Keratinocyte (primary cell): ENCODE results near the gene FGF21. TPM values are rescaled to one million over a fixed set of nuclear protein-coding genes. Genes with fewer than 3 reads are reported as not detected.

Source experiments
- DNase-seq: peaks from one replicate; pipeline ENCODE4 v3.0.0-alpha.2; 2011; ENCODE audit warnings: low read depth, missing footprints, low spot score
- FAIRE-seq: peaks from 2 replicates; lab custom pipeline; 2011; peaks lifted over from hg19 to GRCh38; lab: Jason Lieb, UNC
- H2AFZ ChIP-seq: 2 replicates; pipeline ENCODE4 v1.6.0; 2012; ENCODE audit warnings: low read length, control low read depth, inconsistent platforms; ENCODE audit not compliant: control insufficient read depth
- H3K27ac ChIP-seq: 2 replicates; pipeline ENCODE4 v1.5.1; 2011; ENCODE audit warnings: low read length; ENCODE audit not compliant: control insufficient read depth, insufficient read depth
- H3K27me3 ChIP-seq: 3 replicates; pipeline ENCODE4 v1.6.0; 2011; ENCODE audit warnings: low read length; ENCODE audit not compliant: control insufficient read depth, insufficient read depth; ENCODE audit errors: extremely low read depth
- H3K36me3 ChIP-seq, 2 experiments: 2 replicates in 1 of 2; 3 replicates in 1 of 2; pipeline ENCODE4 v1.5.1; 2011; ENCODE audit warnings: low read length in 2 of 2, mild to moderate bottlenecking in 1 of 2; ENCODE audit not compliant: control insufficient read depth in 2 of 2, insufficient read depth in 2 of 2; ENCODE audit errors: extremely low read depth in 1 of 2
- H3K4me1 ChIP-seq: 3 replicates; pipeline ENCODE4 v1.5.1; 2011; ENCODE audit warnings: low read length; ENCODE audit not compliant: control insufficient read depth, insufficient read depth; ENCODE audit errors: extremely low read depth
- H3K4me2 ChIP-seq: 3 replicates; pipeline ENCODE4 v1.6.0; 2011; ENCODE audit warnings: low read depth, low read length; ENCODE audit not compliant: control insufficient read depth, insufficient read depth; ENCODE audit errors: extremely low read depth
- H3K4me3 ChIP-seq, 3 experiments: fragments of 200-600 bp in 1 of 3; sonication (generic) in 1 of 3; 2 replicates in 2 of 3; 3 replicates in 1 of 3; pipeline ENCODE4 v1.5.1; 2011 to 2016; ENCODE audit warnings: low read length in 3 of 3, mild to moderate bottlenecking in 3 of 3, control low read depth in 2 of 3, inconsistent platforms in 1 of 3, low read depth in 1 of 3, mixed read lengths in 1 of 3, mixed run types in 1 of 3, moderate library complexity in 1 of 3; ENCODE audit not compliant: control insufficient read depth in 2 of 3, insufficient read depth in 2 of 3; ENCODE audit errors: extremely low read depth in 1 of 3
- H3K79me2 ChIP-seq: 2 replicates; pipeline ENCODE4 v1.6.0; 2012; ENCODE audit warnings: low read length; ENCODE audit not compliant: control insufficient read depth, insufficient read depth
- H3K9ac ChIP-seq: 3 replicates; pipeline ENCODE4 v1.6.0; 2011; ENCODE audit warnings: low read length; ENCODE audit not compliant: control insufficient read depth, insufficient read depth; ENCODE audit errors: extremely low read depth
- H3K9me1 ChIP-seq: 3 replicates; pipeline ENCODE4 v1.6.0; 2011; ENCODE audit warnings: low read length; ENCODE audit not compliant: control insufficient read depth, insufficient read depth; ENCODE audit errors: extremely low read depth
- H3K9me3 ChIP-seq: 2 replicates; pipeline ENCODE4 v1.5.1; 2012; ENCODE audit warnings: low read depth, low read length; ENCODE audit not compliant: control insufficient read depth
- H4K20me1 ChIP-seq: 3 replicates; pipeline ENCODE4 v1.6.0; 2011; ENCODE audit warnings: low read length; ENCODE audit not compliant: control insufficient read depth, insufficient read depth; ENCODE audit errors: extremely low read depth
- CTCF ChIP-seq, 3 experiments: IDR thresholded peaks in 1 of 3; conservative IDR thresholded peaks in 1 of 3; optimal IDR thresholded peaks in 1 of 3; 2 replicates in 2 of 3; 3 replicates in 1 of 3; pipeline versions ENCODE3 to v1.5.1; 2011; ENCODE audit warnings: low read length in 3 of 3, mild to moderate bottlenecking in 3 of 3, moderate library complexity in 2 of 3, control low read depth in 1 of 3, inconsistent platforms in 1 of 3; ENCODE audit not compliant: insufficient read depth in 2 of 3; ENCODE audit errors: extremely low read depth in 1 of 3
- EZH2 ChIP-seq: IDR thresholded peaks from one replicate; pipeline ENCODE4 v1.6.1; 2012; ENCODE audit warnings: inconsistent platforms, mild to moderate bottlenecking, low read length, moderate library complexity
- dilution Hi-C: fragments of 300-500 bp; cut with MboI; formaldehyde crosslinking; loops from one replicate; pipeline ENCODE4 v1.7.0; 2020; ENCODE audit warnings: low sequenced_read_pairs; ENCODE audit not compliant: extremely low pct_ligation_motif_present
- polyA plus RNA-seq, 5 experiments: library from polyadenylated mRNA; depleted of rRNA in 3 of 5; stranded (reverse) in 3 of 5; stranded (forward) in 1 of 5; unstranded in 1 of 5; fragments of >200 nt; gene quantifications; 1 replicate in 1 of 5; 2 replicates in 3 of 5; 3 replicates in 1 of 5; pipeline versions ENCODE4 v1.2.1 to v1.2.3, GENCODE V29; 2011 to 2012; ENCODE audit warnings: missing spikeins in 2 of 5, low read depth in 1 of 5, low replicate concordance in 1 of 5

Gene FGF21
- polyA plus RNA-seq, 1 donor (not counting 4 experiments of a cell fraction or from before 2014, with no cell fraction given), result not detected

GRCh38 chr19:48722196-48722708 is 33.1 kb upstream of the FGF21 start:
- dilution Hi-C loops, result no loop called here
- H3K27ac ChIP-seq, result no peak overlapping the region
- no peaks in the 10 kb centered on the region for H3K9me1 ChIP-seq
- TF ChIP-seq EZH2 (no peak), CTCF (optimal IDR thresholded peaks at IDR 0.05 in 1 of 3, IDR thresholded peaks at IDR 0.05 in 1 of 3, conservative IDR thresholded peaks at IDR 0.05 in 1 of 3; ENCODE audit: extremely low read depth in 1 of 3, insufficient read depth in 2 of 3, low read length in 3 of 3) (no peak)
- DNase-seq, result no peak
- no peaks in the 10 kb centered on the region for H4K20me1 ChIP-seq
- H3K79me2 ChIP-seq, result no peaks in the 10 kb centered on the region
- H2AFZ ChIP-seq, result no peak overlapping the region
- peaks cover 0 to 6% of the 10 kb centered on the region in 2 experiments for H3K36me3 ChIP-seq
- no peaks in the 10 kb centered on the region for H3K27me3 ChIP-seq
- H3K4me1 ChIP-seq, result peaks cover 14% of the 10 kb centered on the region
- no peak overlapping the region for H3K4me3 ChIP-seq
- no peak for FAIRE-seq
- H3K4me2 ChIP-seq, result no peak overlapping the region
- no peak overlapping the region for H3K9ac ChIP-seq
- no peaks in the 10 kb centered on the region for H3K9me3 ChIP-seq

- TF ChIP-seq CTCF (optimal IDR thresholded peaks at IDR 0.05 in 1 of 3, IDR thresholded peaks at IDR 0.05 in 1 of 3, conservative IDR thresholded peaks at IDR 0.05 in 1 of 3; ENCODE audit: extremely low read depth in 1 of 3, insufficient read depth in 2 of 3, low read length in 3 of 3), result no peak
These were observed 30.2 kb upstream of the FGF21 start for GRCh38 chr19:48724796-48725753.

More at GRCh38 chr19:48724796-48725753, 30.2 kb upstream of the FGF21 start:
- FAIRE-seq (peak; percentile 85), DNase-seq (peak; percentile 76)
- dilution Hi-C loops, result no loop called here
- Histone ChIP-seq H3K27ac (peak overlapping the region; percentile 63), H3K4me3 (no peak overlapping the region), H3K4me1 (peaks cover 14% of the 10 kb centered on the region), H2AFZ (peak overlapping the region; percentile 85), H4K20me1 (no peaks in the 10 kb centered on the region), H3K9ac (no peak overlapping the region), H3K36me3 (peaks cover 0 to 6% of the 10 kb centered on the region in 2 experiments), H3K79me2 (no peaks in the 10 kb centered on the region), H3K27me3 (no peaks in the 10 kb centered on the region), H3K9me3 (no peaks in the 10 kb centered on the region), H3K9me1 (no peaks in the 10 kb centered on the region), H3K4me2 (peak overlapping the region; percentile 11)
